ENCODE results near the gene KIF2B. TPM values are rescaled to one million over a fixed set of nuclear protein-coding genes. Genes with fewer than 3 reads are reported as not detected.

The KIF2B gene, protein sequence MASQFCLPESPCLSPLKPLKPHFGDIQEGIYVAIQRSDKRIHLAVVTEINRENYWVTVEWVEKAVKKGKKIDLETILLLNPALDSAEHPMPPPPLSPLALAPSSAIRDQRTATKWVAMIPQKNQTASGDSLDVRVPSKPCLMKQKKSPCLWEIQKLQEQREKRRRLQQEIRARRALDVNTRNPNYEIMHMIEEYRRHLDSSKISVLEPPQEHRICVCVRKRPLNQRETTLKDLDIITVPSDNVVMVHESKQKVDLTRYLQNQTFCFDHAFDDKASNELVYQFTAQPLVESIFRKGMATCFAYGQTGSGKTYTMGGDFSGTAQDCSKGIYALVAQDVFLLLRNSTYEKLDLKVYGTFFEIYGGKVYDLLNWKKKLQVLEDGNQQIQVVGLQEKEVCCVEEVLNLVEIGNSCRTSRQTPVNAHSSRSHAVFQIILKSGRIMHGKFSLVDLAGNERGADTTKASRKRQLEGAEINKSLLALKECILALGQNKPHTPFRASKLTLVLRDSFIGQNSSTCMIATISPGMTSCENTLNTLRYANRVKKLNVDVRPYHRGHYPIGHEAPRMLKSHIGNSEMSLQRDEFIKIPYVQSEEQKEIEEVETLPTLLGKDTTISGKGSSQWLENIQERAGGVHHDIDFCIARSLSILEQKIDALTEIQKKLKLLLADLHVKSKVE
- total RNA-seq (2021) (not detected in 2 replicates), Bru-seq, nascent RNA (not detected), BruChase-seq, experiment 1, labeled RNA remaining after a 2-hour chase (not detected), BruChase-seq, experiment 2, labeled RNA remaining after a 6-hour chase (not detected)
- long read RNA-seq: 0 reads

DNA sequence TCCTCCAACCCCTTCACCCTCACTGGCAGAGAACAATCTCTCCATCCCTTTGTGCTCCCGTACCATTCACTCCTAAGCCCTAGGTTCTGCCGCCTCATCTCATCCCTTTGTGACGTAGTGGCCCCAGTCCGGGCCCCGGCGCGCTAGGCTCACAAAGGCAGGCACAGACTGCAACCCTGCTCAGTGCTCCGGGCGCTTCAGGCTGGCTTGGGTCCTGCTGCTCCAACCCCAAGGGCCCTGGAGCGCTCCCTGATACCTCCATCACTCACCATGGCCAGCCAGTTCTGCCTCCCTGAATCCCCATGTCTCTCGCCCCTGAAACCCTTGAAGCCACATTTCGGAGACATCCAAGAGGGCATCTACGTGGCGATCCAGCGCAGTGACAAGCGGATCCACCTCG is at the start of gene KIF2B:
Gene KIF2B (plus strand): TSS at position 164 of the 400 bp plus-strand sequence. CDS start 107 bp downstream, at position 271.
- TF ChIP-seq EZH2 (IDR thresholded peaks at IDR 0.05; ENCODE audit: borderline replicate concordance, low read depth, low read length, poor library complexity, severe bottlenecking): no peak
- TF ChIP-seq, protein P1, sequence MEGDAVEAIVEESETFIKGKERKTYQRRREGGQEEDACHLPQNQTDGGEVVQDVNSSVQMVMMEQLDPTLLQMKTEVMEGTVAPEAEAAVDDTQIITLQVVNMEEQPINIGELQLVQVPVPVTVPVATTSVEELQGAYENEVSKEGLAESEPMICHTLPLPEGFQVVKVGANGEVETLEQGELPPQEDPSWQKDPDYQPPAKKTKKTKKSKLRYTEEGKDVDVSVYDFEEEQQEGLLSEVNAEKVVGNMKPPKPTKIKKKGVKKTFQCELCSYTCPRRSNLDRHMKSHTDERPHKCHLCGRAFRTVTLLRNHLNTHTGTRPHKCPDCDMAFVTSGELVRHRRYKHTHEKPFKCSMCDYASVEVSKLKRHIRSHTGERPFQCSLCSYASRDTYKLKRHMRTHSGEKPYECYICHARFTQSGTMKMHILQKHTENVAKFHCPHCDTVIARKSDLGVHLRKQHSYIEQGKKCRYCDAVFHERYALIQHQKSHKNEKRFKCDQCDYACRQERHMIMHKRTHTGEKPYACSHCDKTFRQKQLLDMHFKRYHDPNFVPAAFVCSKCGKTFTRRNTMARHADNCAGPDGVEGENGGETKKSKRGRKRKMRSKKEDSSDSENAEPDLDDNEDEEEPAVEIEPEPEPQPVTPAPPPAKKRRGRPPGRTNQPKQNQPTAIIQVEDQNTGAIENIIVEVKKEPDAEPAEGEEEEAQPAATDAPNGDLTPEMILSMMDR (conservative IDR thresholded peaks at IDR 0.05; ENCODE audit: low read depth, low read length): no peak
- DNase-seq (ENCODE audit: low spot score): no peak
- ChIA-PET POLR2A (ENCODE audit: low non-redundant PET) (no interaction called here), CTCF (no interaction called here)
- Histone ChIP-seq H3K27ac (ENCODE audit: low read depth, low read length, poor library complexity, severe bottlenecking) (no peak within 1 kb of the TSS), H3K27me3 (replicated peaks; ENCODE audit: insufficient read depth, low read depth, low read length, poor library complexity) (no peaks in the 10 kb centered on the region), H3K36me3 (ENCODE audit: insufficient read depth, low read length, poor library complexity, severe bottlenecking) (no peaks in the 10 kb centered on the region), H3K9me3 (ENCODE audit: low read depth, low read length, poor library complexity, severe bottlenecking) (no peaks in the 10 kb centered on the region), H3K4me1 (ENCODE audit: insufficient read depth, low read length, poor library complexity, severe bottlenecking) (no peaks in the 10 kb centered on the region), H3K4me3 (ENCODE audit: low read depth, low read length, poor library complexity, severe bottlenecking) (no peak within 1 kb of the TSS)
- intact Hi-C loops (cut with micrococcal nuclease; ENCODE audit: unreplicated experiment): no loop called here
- no TSS peak for BruUV-seq (replicated peaks)

DNA sequence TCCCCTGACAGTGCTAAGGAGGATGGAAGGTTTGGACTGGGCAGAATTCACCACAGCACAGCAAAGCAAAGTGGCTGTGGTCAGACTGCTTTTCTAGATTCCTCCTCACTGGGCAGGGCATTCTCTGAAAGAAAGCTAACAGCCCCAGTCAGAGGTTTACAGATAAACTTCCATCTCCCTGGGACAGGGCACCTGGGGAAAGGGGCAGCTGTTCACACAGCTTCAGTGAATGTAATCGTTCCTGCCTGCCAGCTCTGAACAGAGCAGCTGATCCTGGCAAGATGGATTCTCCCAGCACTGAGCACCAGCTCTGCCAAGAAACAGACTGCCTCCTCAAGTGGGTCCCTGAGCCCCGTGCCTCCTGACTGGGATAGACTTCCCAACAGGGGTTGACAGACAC is 42.4 kb upstream of the KIF2B start:
- H3K36me3 ChIP-seq (ENCODE audit: insufficient read depth, low read length, poor library complexity, severe bottlenecking): no peaks in the 10 kb centered on the region
- TF ChIP-seq EZH2 (IDR thresholded peaks at IDR 0.05; ENCODE audit: borderline replicate concordance, low read depth, low read length, poor library complexity, severe bottlenecking): no peak
- TF ChIP-seq, protein P1 (conservative IDR thresholded peaks at IDR 0.05; ENCODE audit: low read depth, low read length): no peak
- H3K4me1 ChIP-seq (ENCODE audit: insufficient read depth, low read length, poor library complexity, severe bottlenecking): no peaks in the 10 kb centered on the region
- DNase-seq (ENCODE audit: low spot score): no peak
- no peak overlapping the region for H3K4me3 ChIP-seq (ENCODE audit: low read depth, low read length, poor library complexity, severe bottlenecking)
- no TSS peak for BruUV-seq (replicated peaks)
- H3K27me3 ChIP-seq (replicated peaks; ENCODE audit: insufficient read depth, low read depth, low read length, poor library complexity): no peaks in the 10 kb centered on the region
- POLR2A ChIA-PET (ENCODE audit: low non-redundant PET): no interaction called here
- no peaks in the 10 kb centered on the region for H3K9me3 ChIP-seq (ENCODE audit: low read depth, low read length, poor library complexity, severe bottlenecking)
- intact Hi-C loops (cut with micrococcal nuclease; ENCODE audit: unreplicated experiment): no loop called here
- no peak overlapping the region for H3K27ac ChIP-seq (ENCODE audit: low read depth, low read length, poor library complexity, severe bottlenecking)
- CTCF ChIA-PET: no interaction called here

DNA sequence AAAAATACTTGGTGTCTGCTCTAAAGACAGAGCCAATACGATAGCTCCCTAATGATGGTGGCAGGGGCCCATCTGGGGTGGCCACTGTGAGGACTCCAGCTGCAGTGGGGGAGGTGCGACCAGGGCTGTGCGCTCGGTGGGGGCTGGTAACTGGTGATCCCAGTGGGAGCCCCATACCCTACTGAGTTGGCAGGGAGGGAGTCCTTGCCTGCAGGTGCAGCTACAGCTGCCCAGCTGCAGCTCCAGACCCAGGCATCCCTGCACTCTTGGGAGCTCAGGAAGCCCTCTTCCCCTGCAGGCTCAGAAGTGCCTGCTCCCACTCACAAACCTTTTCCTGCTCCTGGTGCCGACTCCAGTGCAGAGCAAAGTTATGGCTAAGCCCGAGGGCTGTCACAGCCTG is 31.2 kb upstream of the KIF2B start:
- ChIA-PET CTCF (no interaction called here), POLR2A (ENCODE audit: low non-redundant PET) (no interaction called here)
- BruUV-seq (replicated peaks): no TSS peak
- no peaks in the 10 kb centered on the region for H3K27me3 ChIP-seq (replicated peaks; ENCODE audit: insufficient read depth, low read depth, low read length, poor library complexity)
- H3K9me3 ChIP-seq (ENCODE audit: low read depth, low read length, poor library complexity, severe bottlenecking): no peaks in the 10 kb centered on the region
- no peak for DNase-seq (ENCODE audit: low spot score)
- intact Hi-C loops (cut with micrococcal nuclease; ENCODE audit: unreplicated experiment): no loop called here
- no peaks in the 10 kb centered on the region for H3K4me1 ChIP-seq (ENCODE audit: insufficient read depth, low read length, poor library complexity, severe bottlenecking)
- TF ChIP-seq EZH2 (IDR thresholded peaks at IDR 0.05; ENCODE audit: borderline replicate concordance, low read depth, low read length, poor library complexity, severe bottlenecking): no peak
- TF ChIP-seq, protein P1 (conservative IDR thresholded peaks at IDR 0.05; ENCODE audit: low read depth, low read length): no peak
- no peak overlapping the region for H3K27ac ChIP-seq (ENCODE audit: low read depth, low read length, poor library complexity, severe bottlenecking)
- no peak overlapping the region for H3K4me3 ChIP-seq (ENCODE audit: low read depth, low read length, poor library complexity, severe bottlenecking)
- no peaks in the 10 kb centered on the region for H3K36me3 ChIP-seq (ENCODE audit: insufficient read depth, low read length, poor library complexity, severe bottlenecking)
